HG02798 (cell line): ENCODE measurements around the gene LDB3.
A peak's percentile ranks its signal among the peaks of the same experiment; 100 is the strongest.
"Not testable (repeated sequence)": the region's sequence is repeated elsewhere in the genome, so short reads cannot be mapped to it uniquely, and the experiment has no call there.

Experiments used
- ATAC-seq: cut with Tn5 transposase; IDR thresholded peaks from one replicate; pipeline ENCODE4 v1.9.1; 2021; ENCODE audit warnings: mild to moderate bottlenecking; ENCODE audit not compliant: unreplicated experiment, poor library complexity

The LDB3 gene, protein sequence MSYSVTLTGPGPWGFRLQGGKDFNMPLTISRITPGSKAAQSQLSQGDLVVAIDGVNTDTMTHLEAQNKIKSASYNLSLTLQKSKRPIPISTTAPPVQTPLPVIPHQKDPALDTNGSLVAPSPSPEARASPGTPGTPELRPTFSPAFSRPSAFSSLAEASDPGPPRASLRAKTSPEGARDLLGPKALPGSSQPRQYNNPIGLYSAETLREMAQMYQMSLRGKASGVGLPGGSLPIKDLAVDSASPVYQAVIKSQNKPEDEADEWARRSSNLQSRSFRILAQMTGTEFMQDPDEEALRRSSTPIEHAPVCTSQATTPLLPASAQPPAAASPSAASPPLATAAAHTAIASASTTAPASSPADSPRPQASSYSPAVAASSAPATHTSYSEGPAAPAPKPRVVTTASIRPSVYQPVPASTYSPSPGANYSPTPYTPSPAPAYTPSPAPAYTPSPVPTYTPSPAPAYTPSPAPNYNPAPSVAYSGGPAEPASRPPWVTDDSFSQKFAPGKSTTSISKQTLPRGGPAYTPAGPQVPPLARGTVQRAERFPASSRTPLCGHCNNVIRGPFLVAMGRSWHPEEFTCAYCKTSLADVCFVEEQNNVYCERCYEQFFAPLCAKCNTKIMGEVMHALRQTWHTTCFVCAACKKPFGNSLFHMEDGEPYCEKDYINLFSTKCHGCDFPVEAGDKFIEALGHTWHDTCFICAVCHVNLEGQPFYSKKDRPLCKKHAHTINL

DNA sequence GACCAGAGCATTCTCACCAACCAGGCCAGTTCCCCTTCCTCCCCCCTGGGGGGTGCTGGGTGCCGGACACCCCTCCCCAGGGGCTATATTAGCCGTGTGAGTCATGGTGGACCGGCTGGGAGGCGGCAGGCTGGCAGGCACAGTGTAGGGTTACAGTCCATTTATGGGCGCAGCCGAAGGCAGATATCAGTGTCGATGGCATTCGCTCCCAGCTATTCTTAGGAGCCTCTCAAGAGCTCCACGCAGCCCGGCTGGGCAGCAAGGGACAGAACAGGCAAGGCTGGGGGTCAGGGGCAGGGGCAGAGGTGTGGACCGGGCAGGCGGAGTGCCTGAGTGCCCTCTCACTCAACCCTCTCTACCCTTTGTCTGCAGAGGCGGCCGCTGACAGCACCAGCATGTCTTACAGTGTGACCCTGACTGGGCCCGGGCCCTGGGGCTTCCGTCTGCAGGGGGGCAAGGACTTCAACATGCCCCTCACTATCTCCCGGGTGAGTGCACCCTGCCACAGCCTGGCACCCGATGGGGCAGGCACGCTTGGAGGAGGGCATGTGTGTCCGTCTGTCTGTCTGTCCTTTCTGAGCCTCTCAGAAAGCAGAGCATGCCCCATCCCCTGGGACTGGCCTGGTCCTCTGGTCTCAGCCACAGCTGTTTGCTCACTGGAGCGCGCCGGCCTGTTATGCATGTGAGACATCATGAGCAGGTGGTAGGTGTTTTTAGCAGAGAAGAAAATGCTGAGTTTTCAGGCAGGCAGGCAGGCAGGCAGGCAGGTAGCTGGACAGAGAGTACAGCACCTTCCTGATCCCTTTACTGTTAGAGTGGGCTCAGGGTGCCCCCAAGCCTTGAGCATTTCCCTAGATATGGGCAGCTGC, at the start of gene LDB3:
LDB3 (plus strand) TSS at position 215 of the 869 bp plus-strand sequence; CDS start at position 396, 181 bp downstream.
- ATAC-seq, result peak; percentile 81

DNA sequence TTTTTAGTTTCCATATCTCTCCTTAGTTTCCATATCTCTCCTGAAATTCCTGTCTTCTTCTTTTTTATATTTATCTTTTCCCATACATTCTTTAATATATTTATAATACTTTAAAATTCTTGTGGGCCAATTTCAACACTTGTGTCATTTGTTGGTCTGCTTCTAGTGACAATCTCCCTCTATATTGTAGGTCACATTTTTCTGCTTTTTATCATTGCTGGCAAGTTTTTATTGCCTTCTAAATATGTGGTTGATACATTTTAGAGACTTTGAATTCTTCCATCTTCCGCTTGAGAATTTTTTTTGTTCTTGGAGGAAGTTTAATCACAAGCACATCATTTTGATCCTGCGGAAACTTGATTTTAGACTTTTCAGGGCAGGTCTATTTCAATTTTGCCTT, 40.0 kb upstream of the LDB3 start:
- no peak for ATAC-seq

DNA sequence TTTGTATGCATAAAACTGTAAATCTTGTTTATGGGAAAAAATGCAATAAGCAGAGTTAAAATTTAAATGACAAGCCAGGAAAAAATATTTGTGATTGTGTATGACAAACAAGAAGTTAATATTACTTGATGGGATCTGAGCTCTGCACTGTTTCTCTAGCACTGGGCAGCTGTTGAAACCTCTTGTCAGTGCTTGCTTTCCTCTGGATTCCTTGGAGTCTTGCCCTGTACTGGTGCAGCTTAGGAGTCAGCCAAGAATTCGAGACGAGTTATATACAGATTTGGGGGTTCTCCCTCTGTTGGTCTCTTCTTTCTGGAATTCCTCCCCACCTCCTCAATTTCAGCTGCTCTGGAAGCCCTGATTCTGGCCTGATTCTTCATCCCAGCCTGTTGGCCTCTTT, 38.2 kb upstream of the LDB3 start:
- ATAC-seq, result no peak

DNA sequence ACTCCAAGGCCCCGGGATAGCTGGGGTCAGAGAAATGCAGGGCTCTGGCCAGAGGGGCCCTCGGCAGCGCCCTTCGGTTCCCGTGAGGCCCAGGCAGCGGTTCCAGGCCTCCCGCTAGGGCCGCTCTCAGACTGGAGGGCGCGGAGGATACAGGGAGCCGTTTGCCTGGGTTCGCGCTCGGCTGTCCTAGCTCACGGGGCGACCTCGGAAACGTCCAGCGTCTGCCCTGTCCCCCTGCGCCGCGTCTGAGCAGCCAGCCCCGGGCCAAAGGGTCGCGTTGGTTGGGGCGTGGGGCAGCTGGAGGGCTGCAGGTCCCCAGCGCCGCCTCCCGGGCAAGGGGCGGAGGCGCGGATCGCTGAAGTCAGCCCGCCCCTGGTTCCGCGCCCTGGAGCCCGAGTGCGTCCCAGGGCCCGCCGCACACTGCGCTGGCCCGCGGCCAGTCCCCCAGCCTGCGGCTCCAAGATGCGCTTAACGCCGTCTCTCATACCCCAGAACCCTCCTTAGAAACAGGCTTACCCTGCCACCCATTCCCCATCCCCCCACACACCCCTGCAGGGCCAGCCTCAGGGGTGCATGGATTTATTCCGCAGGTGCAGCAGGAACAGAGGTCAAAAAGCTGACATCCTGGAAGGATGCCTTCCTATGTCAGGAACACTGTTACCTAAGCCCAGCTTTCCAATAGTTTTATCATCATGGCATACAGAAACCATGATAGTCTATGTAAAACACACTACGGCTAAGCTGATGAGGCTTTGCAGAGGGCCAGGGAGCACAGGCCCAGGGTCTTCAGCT, 36.1 kb upstream of the LDB3 start:
- ATAC-seq, result no peak

GRCh38 chr10:86632951-86633350, 35.4 kb upstream of the LDB3 start:
- ATAC-seq, result no peak

- no peak for ATAC-seq
These were observed 32.9 kb upstream of the LDB3 start for GRCh38 chr10:86635402-86635801.

- no peak for ATAC-seq
These were observed 32.0 kb upstream of the LDB3 start for GRCh38 chr10:86636311-86636710.

DNA sequence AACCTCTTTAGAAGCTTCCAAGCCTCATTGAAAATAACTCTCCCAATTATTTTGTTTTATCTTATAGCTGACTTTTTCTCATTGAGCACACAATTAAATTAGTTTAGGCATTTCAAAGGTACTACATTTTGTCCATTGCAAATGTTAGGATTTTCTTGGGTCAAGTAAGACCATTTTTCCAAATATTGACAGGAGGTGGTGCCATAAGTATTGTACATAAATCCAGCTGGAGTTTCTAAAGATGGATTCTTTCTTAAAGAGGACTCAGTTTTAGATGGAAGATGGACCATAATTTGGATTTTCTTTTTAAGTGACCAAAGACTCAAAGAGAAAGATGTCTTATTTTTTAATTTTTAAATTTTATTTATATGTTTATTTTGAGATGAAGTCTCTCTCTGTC, 26.3 kb upstream of the LDB3 start:
- no peak for ATAC-seq

DNA sequence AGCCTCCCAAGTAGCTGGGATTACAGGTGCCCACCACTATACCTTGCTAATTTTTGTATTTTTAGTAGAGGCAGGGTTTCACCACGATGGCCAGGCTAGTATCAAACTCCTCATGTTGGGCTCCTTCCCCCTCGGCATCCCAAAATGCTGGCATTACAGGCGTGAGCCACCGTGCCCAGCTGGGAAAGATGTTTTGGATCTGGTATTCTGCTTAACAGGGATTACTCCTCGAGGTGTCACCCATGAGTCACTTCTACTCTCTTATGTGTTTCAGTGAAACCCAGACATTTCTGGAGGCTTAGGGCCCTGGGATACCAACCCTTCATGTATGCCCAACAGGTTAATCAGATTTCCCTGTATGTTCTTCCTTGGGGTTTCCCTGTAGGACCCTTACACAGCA, 25.8 kb upstream of the LDB3 start:
- no peak for ATAC-seq

DNA sequence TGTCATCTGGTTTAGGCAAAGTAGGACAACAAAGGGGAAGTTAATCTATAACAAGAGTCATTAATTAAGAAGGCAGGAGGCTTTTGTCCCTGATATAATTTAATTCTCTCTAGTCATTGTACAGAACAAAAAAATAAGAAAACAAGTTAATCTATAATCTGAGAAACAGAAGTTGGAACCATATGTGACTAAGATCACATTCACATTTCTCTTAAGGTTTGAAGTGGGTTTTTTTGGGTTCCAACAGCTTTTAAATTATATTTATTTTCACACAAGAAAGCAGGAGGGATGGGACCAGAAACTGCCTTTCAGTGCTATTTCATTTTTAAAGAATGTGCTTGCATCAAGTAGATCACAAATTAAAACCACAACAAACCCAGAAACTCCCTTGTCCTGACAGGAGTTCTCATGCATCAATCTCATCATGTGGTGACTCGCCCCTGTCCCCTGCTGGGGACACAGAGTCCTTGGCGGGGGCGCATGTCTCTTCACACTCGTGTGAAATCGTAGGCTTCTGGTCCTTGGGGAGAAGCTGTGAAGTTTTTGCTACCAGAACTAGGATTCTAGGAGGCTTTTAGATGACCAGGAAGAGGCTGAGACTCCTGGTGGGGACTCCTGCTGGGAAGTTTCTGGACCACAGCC, 24.0 kb upstream of the LDB3 start:
- ATAC-seq, result peak; percentile 60

DNA sequence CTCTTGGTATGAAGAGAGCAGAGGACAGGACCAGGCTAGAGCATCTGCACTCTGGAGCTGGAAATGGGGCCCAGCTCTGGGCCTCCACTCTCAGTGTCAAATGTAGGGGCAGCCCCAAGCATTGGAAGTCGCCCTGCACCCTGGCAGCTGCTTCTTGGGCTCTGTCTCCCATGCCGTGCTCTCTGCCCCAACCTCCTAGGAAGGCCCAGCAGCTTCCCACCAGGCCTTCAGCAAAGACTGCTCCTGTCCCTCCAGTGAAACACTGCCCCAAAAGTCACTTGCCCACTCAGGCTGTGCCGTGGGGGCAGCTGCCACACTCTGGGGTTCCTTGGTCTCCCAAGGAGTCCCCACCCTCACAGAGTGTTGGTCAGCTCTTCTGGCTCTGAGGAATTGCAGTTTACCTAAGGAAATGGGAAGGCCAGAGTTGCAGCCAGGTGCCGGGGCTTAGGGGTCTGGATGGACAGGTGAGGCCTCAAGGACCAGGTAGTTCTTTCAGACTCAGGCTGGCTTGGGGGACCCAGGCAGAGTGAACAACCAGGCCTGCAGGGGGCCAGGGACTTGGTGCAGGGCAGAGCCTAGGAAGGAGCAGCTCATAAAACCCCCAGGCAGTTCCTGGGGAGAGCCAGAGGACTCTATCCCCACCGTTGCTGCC, 23.4 kb upstream of the LDB3 start:
- ATAC-seq, result peak; percentile 29

DNA sequence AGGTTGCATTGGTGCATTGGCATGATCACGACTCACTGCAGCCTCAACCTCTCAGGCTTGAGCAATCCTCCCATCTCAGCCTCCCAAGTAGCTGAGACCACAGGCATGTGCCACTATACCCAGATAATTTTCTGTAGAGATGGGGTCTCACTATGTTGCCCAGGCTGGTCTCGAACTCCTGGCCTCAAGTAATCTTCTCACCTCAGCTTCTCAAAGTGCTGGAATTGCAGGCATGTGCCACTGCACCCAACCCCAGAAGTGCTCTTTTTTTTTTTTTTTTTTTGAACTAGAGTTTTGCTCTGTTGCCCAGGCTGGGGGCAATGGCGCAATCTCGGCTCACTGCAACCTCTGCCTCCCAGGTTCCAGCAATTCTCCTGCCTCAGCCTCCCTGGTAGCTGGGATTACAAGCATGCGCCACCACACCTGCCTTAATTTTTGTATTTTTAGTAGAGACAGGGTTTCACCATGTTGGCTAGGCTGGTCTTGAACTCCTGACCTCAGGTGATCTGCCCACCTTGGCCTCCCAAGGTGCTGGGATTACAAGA, 22.6 kb upstream of the LDB3 start:
- ATAC-seq, result not testable (repeated sequence)

GRCh38 chr10:86646532-86646931, 21.8 kb upstream of the LDB3 start:
- ATAC-seq, result no peak

- no peak for ATAC-seq
These were observed 21.4 kb upstream of the LDB3 start for GRCh38 chr10:86646933-86647332.

GRCh38 chr10:86647773-86648703, 20.3 kb upstream of the LDB3 start:
- ATAC-seq, result no peak

GRCh38 chr10:86648704-86649427, 19.4 kb upstream of the LDB3 start:
- no peak for ATAC-seq
